HG02943 (cell line): Measurements from ENCODE around the gene OR6A2.

Source experiments
- ATAC-seq: cut with Tn5 transposase; IDR thresholded peaks from one replicate; pipeline ENCODE4 v1.9.1; 2021; ENCODE audit warnings: mild to moderate bottlenecking, low read depth, moderate library complexity; ENCODE audit not compliant: unreplicated experiment

Gene OR6A2

GRCh38 chr11:6757373-6757967 is 42.0 kb downstream of the OR6A2 start:
- no peak for ATAC-seq

GRCh38 chr11:6755953-6756347 is 43.5 kb downstream of the OR6A2 start:
- no peak for ATAC-seq

- no peak for ATAC-seq
Measured at GRCh38 chr11:6755303-6755952, 44.1 kb downstream of the OR6A2 start.

- no peak for ATAC-seq
Measured at GRCh38 chr11:6747097-6747668, 52.3 kb downstream of the OR6A2 start.

- no peak for ATAC-seq
Measured at GRCh38 chr11:6746626-6747025, 52.9 kb downstream of the OR6A2 start.

GRCh38 chr11:6746086-6746618 is 53.3 kb downstream of the OR6A2 start:
- peak; percentile 78 for ATAC-seq

GRCh38 chr11:6745465-6746015 is 53.9 kb downstream of the OR6A2 start:
- ATAC-seq, result no peak

GRCh38 chr11:6745018-6745417 is 54.5 kb downstream of the OR6A2 start:
- ATAC-seq, result no peak

- no peak for ATAC-seq
Measured at GRCh38 chr11:6742260-6742659, 57.2 kb downstream of the OR6A2 start.
